ENCODE results near the gene LGALS16. TPM values are rescaled to one million over a fixed set of nuclear protein-coding genes. Genes with fewer than 3 reads are reported as not detected.
"Not testable (repeated sequence)": the region's sequence is repeated elsewhere in the genome, so short reads cannot be mapped to it uniquely, and the experiment has no call there.

LGALS16 gene
- total RNA-seq, 1 donor from 2014 or later, result not detected

DNA sequence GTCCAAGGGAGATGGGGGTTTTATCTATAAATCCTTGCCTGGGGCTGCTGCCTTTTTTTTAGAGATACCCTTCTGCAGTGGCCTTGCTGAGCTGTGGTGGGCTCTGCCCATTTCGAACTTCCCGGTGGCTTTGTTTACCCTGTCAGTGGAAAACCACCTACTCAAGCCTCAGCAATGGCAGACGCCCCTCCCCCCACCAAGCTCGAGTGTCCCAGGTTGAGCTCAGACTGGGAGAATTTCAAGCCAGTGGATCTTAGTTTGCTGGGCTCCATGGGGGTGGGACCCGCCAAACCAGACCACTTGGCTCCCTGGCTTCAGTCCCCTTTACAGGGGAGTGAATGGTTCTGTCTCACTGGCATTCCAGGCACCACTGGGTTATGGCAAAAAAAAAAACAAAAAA is 31.8 kb upstream of the LGALS16 start:
- Mint-ChIP-seq H3K27me3 (peaks cover 46% of the 10 kb centered on the region), H3K9me3 (ENCODE audit: low read depth) (no peaks in the 10 kb centered on the region), H3K4me3 (ENCODE audit: low read depth) (no peak overlapping the region), H3K36me3 (ENCODE audit: insufficient read depth) (no peaks in the 10 kb centered on the region), H3K4me1 (ENCODE audit: low read depth) (no peaks in the 10 kb centered on the region), H3K27ac (no peak overlapping the region)
- no peak for DNase-seq (ENCODE audit: low spot score, unreplicated experiment)
- TF ChIP-seq, protein P1, sequence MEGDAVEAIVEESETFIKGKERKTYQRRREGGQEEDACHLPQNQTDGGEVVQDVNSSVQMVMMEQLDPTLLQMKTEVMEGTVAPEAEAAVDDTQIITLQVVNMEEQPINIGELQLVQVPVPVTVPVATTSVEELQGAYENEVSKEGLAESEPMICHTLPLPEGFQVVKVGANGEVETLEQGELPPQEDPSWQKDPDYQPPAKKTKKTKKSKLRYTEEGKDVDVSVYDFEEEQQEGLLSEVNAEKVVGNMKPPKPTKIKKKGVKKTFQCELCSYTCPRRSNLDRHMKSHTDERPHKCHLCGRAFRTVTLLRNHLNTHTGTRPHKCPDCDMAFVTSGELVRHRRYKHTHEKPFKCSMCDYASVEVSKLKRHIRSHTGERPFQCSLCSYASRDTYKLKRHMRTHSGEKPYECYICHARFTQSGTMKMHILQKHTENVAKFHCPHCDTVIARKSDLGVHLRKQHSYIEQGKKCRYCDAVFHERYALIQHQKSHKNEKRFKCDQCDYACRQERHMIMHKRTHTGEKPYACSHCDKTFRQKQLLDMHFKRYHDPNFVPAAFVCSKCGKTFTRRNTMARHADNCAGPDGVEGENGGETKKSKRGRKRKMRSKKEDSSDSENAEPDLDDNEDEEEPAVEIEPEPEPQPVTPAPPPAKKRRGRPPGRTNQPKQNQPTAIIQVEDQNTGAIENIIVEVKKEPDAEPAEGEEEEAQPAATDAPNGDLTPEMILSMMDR (IDR thresholded peaks at IDR 0.05; ENCODE audit: unreplicated experiment), result no peak

DNA sequence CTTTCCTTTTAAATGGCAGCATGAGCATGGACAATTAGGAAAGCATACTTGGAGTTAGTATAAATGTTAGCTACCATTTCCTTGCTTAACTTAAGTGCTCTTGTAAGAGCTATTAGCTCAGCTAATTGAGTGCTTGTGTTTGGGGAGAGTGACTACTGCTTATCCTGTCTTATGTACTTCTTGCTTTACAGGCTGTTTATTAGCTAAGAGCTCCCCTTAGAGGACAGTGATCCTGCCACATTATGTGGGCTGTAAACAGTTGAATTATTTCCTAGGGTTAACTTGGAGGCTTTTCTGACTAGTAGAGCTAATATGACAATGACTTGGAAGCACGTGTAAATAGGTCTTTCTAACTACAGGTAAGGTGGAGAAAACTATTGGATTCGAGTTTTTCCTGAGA is 28.1 kb upstream of the LGALS16 start:
- H3K9me3 Mint-ChIP-seq (ENCODE audit: low read depth); DNase-seq (ENCODE audit: low spot score, unreplicated experiment); H3K27ac Mint-ChIP-seq; H3K4me3 Mint-ChIP-seq (ENCODE audit: low read depth); H3K4me1 Mint-ChIP-seq (ENCODE audit: low read depth); H3K36me3 Mint-ChIP-seq (ENCODE audit: insufficient read depth): not testable (repeated sequence)
- H3K27me3 Mint-ChIP-seq, result peaks cover 16% of the 10 kb centered on the region

DNA sequence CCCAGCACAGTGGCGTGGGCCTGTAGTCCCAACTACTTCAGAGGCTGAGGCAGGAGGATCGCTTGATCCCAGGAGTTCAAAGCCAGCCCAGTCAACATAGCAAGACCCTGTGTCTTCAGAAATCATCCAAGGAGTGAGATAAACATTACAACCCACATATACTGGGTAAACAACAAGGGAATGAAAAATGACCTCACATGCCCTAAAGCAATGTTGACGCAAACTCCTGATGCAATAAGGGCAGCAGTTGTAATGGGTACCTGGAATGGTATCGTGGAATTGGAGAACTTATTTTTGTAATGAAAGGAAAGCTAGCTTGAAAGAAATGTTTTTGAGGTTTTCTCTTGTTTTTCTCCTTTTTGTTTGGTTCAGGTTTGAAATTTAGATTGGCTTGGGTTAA is 24.5 kb upstream of the LGALS16 start:
- Mint-ChIP-seq H3K4me3 (ENCODE audit: low read depth) (no peak overlapping the region), H3K9me3 (ENCODE audit: low read depth) (peaks cover 5% of the 10 kb centered on the region), H3K27ac (no peak overlapping the region), H3K36me3 (ENCODE audit: insufficient read depth) (no peaks in the 10 kb centered on the region), H3K4me1 (ENCODE audit: low read depth) (no peaks in the 10 kb centered on the region), H3K27me3 (peaks cover 21% of the 10 kb centered on the region)
- TF ChIP-seq, protein P1 (IDR thresholded peaks at IDR 0.05; ENCODE audit: unreplicated experiment), result no peak
- DNase-seq (ENCODE audit: low spot score, unreplicated experiment), result no peak

DNA sequence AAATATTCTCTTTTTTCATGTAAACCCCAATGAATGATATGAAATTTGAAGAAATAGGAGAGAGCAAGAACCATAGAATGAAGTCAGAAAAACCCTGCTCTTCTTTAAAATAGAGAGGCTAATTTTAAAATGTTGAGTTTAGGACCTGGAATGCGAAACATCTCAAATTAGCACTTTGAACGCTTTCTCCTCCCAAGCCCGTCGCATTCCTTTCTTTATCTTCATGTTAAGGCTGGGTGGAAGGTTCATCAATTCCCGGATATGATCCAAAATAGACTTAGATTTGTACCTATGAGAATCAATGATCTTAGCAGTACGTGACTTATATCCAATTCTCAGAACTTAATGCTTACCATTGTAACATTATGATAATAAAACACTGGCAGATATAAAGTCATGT is 24.1 kb upstream of the LGALS16 start:
- no peak for DNase-seq (ENCODE audit: low spot score, unreplicated experiment)
- peaks cover 5% of the 10 kb centered on the region for H3K9me3 Mint-ChIP-seq (ENCODE audit: low read depth)
- TF ChIP-seq, protein P1 (IDR thresholded peaks at IDR 0.05; ENCODE audit: unreplicated experiment), result no peak
- no peaks in the 10 kb centered on the region for H3K4me1 Mint-ChIP-seq (ENCODE audit: low read depth)
- H3K4me3 Mint-ChIP-seq (ENCODE audit: low read depth), result no peak overlapping the region
- H3K27me3 Mint-ChIP-seq, result peaks cover 23% of the 10 kb centered on the region
- no peak overlapping the region for H3K27ac Mint-ChIP-seq
- no peaks in the 10 kb centered on the region for H3K36me3 Mint-ChIP-seq (ENCODE audit: insufficient read depth)

DNA sequence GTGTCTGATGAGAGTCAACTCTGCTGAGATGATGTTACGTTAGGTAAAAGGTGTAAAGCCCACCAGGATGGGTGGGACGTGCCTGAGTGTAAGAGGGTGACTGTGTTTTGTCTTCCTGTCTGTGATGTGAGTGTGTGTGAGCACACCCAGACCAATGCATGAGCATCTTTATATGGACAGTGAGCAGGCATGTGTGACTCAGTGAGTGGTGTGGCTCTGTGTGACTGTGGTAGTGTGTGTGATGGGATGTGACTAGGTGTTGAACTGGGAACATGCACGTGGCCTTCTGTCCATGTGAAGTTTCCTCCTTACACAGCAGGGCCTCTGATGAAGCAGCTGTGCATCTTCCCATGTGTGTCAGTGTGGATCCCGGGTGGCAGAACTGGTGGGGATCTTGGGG is 17.8 kb upstream of the LGALS16 start:
- peaks cover 5% of the 10 kb centered on the region for H3K4me1 Mint-ChIP-seq (ENCODE audit: low read depth)
- no peaks in the 10 kb centered on the region for H3K36me3 Mint-ChIP-seq (ENCODE audit: insufficient read depth)
- H3K27ac Mint-ChIP-seq, result no peak overlapping the region
- TF ChIP-seq, protein P1 (IDR thresholded peaks at IDR 0.05; ENCODE audit: unreplicated experiment), result no peak
- DNase-seq (ENCODE audit: low spot score, unreplicated experiment), result no peak
- H3K9me3 Mint-ChIP-seq (ENCODE audit: low read depth), result peaks cover 5% of the 10 kb centered on the region
- peaks cover 53% of the 10 kb centered on the region for H3K27me3 Mint-ChIP-seq
- H3K4me3 Mint-ChIP-seq (ENCODE audit: low read depth), result no peak overlapping the region

DNA sequence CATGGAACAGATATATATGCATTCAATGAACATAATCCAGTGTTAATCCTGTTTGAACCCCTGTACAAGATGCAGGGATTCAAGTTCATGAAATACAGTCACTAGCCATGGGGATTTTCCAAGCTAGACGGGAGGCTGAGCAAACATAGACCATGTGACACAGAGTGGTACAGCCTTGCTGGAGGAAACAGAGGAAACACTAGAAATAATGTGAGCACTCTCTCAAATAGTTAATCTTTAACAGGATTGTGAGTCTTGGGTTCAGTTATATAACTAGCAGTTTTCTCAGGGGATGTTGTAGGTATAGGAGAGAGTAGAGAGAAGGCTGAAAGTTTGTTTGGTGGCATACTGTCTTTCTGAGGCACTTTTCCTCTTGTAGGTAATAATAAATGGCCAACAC is 13.9 kb upstream of the LGALS16 start:
- Mint-ChIP-seq H3K4me3 (ENCODE audit: low read depth) (no peak overlapping the region), H3K9me3 (ENCODE audit: low read depth) (no peaks in the 10 kb centered on the region), H3K27me3 (peaks cover 37% of the 10 kb centered on the region), H3K27ac (no peak overlapping the region), H3K36me3 (ENCODE audit: insufficient read depth) (no peaks in the 10 kb centered on the region), H3K4me1 (ENCODE audit: low read depth) (peaks cover 5% of the 10 kb centered on the region)
- TF ChIP-seq, protein P1 (IDR thresholded peaks at IDR 0.05; ENCODE audit: unreplicated experiment), result no peak
- no peak for DNase-seq (ENCODE audit: low spot score, unreplicated experiment)

Data from progenitor cell of endocrine pancreas (in vitro differentiated cells).